HepG2 (cell line): ENCODE results near the gene MYO9A. TPM values are rescaled to one million over a fixed set of nuclear protein-coding genes. Genes with fewer than 3 reads are reported as not detected.

Experiments used
- ATAC-seq: fragments of 200-7000 bp; cut with Tn5 transposase; 3 replicates; pipeline ENCODE4 v1.9.1; 2020; ENCODE audit warnings: mild to moderate bottlenecking, moderate library complexity
- BruUV-seq: library from RNA; stranded (reverse); fragments of 400-500 nt; replicated peaks from 2 replicates; lab custom pipeline; 2021; lab: Mats Ljungman, UMichigan
- CTCF ChIA-PET: fragments of 300-600 bp; formaldehyde crosslinking; extraction: SDS; loops from one replicate; lab custom pipeline; 2021; ENCODE audit warnings: low total read pairs, inconsistent platforms, low intra/inter-chr PET ratio; lab: Yijun Ruan, JAX
- POLR2A ChIA-PET: fragments of 350-600 bp; sonication (Branson Sonifier 250); formaldehyde crosslinking; loops from one replicate; lab custom pipeline; 2020; ENCODE audit warnings: antibody characterized with exemption, inconsistent platforms; lab: Yijun Ruan, JAX
- DNase-seq: peaks from one replicate; pipeline ENCODE4 v3.0.0-alpha.2; 2015; ENCODE audit warnings: low spot score
- FAIRE-seq: peaks from 3 replicates; lab custom pipeline; 2011; peaks lifted over from hg19 to GRCh38; lab: Jason Lieb, UNC
- H2AFZ ChIP-seq: one replicate; pipeline ENCODE4 v1.6.1; 2011; ENCODE audit warnings: low read length, inconsistent platforms
- H3K27ac ChIP-seq: fragments of 300-600 bp; 3 replicates; pipeline ENCODE4 v1.8.0; 2011; ENCODE audit warnings: mixed run types, mild to moderate bottlenecking, mixed read lengths, low read length, inconsistent platforms; ENCODE audit not compliant: insufficient read depth; ENCODE audit errors: extremely low read length
- H3K27me3 ChIP-seq, 2 experiments: fragments of 200-600 bp in 1 of 2; 2 replicates in 1 of 2; 3 replicates in 1 of 2; pipeline versions ENCODE4 v1.6.0 to v1.8.0; 2011; ENCODE audit warnings: low read length in 2 of 2, mild to moderate bottlenecking in 2 of 2, moderate library complexity in 2 of 2, inconsistent platforms in 1 of 2; ENCODE audit not compliant: insufficient read depth in 2 of 2, control insufficient read depth in 1 of 2
- H3K36me3 ChIP-seq, 2 experiments: fragments of 200-600 bp in 1 of 2; replicated peaks in 1 of 2; 2 replicates in 1 of 2; 3 replicates in 1 of 2; pipeline versions ENCODE4 v1.5.1 to v1.8.0; 2011; ENCODE audit warnings: low read length in 2 of 2, inconsistent platforms in 1 of 2; ENCODE audit not compliant: insufficient read depth in 2 of 2, control insufficient read depth in 1 of 2
- H3K4me1 ChIP-seq: 2 replicates; pipeline ENCODE4 v1.5.1; 2012; ENCODE audit warnings: low read length, inconsistent platforms; ENCODE audit not compliant: insufficient read depth
- H3K4me2 ChIP-seq: 2 replicates; pipeline ENCODE4 v1.6.0; 2011; ENCODE audit warnings: low read depth, low read length, inconsistent platforms
- H3K4me3 ChIP-seq, 3 experiments: fragments of 200-600 bp in 1 of 3; sonication (generic), shearing (Covaris generic) in 1 of 3; replicated peaks in 1 of 3; 2 replicates each; pipeline ENCODE4 v1.5.1; 2011 to 2016; ENCODE audit warnings: low read length in 3 of 3, inconsistent platforms in 2 of 3, low read depth in 2 of 3, mild to moderate bottlenecking in 2 of 3, control low read depth in 1 of 3, mixed read lengths in 1 of 3; ENCODE audit not compliant: insufficient read depth in 1 of 3
- H3K79me2 ChIP-seq: one replicate; pipeline ENCODE4 v1.6.1; 2011; ENCODE audit warnings: low read length, inconsistent platforms; ENCODE audit not compliant: insufficient read depth
- H3K9ac ChIP-seq: 2 replicates; pipeline ENCODE4 v1.6.0; 2011; ENCODE audit warnings: mild to moderate bottlenecking, low read depth, low read length, inconsistent platforms; ENCODE audit not compliant: insufficient read depth
- H3K9me3 ChIP-seq: 2 replicates; pipeline ENCODE4 v1.5.1; 2012; ENCODE audit warnings: mild to moderate bottlenecking, low read length
- H4K20me1 ChIP-seq: 2 replicates; pipeline ENCODE4 v1.6.0; 2011; ENCODE audit warnings: inconsistent platforms, mild to moderate bottlenecking, low read length, moderate library complexity; ENCODE audit not compliant: insufficient read depth
- CCDC6 ChIP-seq: sonication (generic); formaldehyde crosslinking; IDR thresholded peaks from 2 replicates; pipeline ENCODE4 v1.8.1; 2022; ENCODE audit warnings: mild to moderate bottlenecking, missing genetic modification reagents, moderate library complexity
- FOXA3 ChIP-seq: IDR thresholded peaks from 2 replicates; pipeline ENCODE4 v1.6.1; 2016; ENCODE audit warnings: missing genetic modification reagents, missing compliant biosample characterization
- GTF2F1 ChIP-seq: fragments of 150-350 bp; IDR thresholded peaks from 2 replicates; pipeline ENCODE4 v1.6.1; 2014; ENCODE audit warnings: low read length
- HOXA3 ChIP-seq: sonication (generic); formaldehyde crosslinking; IDR thresholded peaks from 2 replicates; pipeline ENCODE4 v1.5.0; 2020; ENCODE audit warnings: missing genetic modification reagents
- KAT8 ChIP-seq: IDR thresholded peaks from 2 replicates; pipeline ENCODE4 v1.6.1; 2016; ENCODE audit warnings: missing genetic modification reagents, missing compliant biosample characterization
- MBNL3 ChIP-seq: fragments of 250-450 bp; sonication (Bioruptor Pico); conservative IDR thresholded peaks from 2 replicates; pipeline ENCODE4 v1.8.0; 2022; ENCODE audit warnings: mild to moderate bottlenecking, inconsistent platforms
- NKX3-1 ChIP-seq: sonication (generic); formaldehyde crosslinking; IDR thresholded peaks from 2 replicates; pipeline ENCODE4 v1.5.0; 2020; ENCODE audit warnings: missing genetic modification reagents
- NR1H2 ChIP-seq: sonication (generic); formaldehyde crosslinking; IDR thresholded peaks from 2 replicates; pipeline ENCODE4 v1.8.1; 2022; ENCODE audit warnings: low read depth, missing genetic modification reagents, borderline replicate concordance
- PREB ChIP-seq: sonication (generic); formaldehyde crosslinking; IDR thresholded peaks from 2 replicates; pipeline ENCODE4 v1.4.0; 2020; ENCODE audit warnings: missing genetic modification reagents
- RCOR2 ChIP-seq: IDR thresholded peaks from 2 replicates; pipeline ENCODE4 v1.6.1; 2016; ENCODE audit warnings: missing biosample characterization, missing genetic modification reagents
- RFXANK ChIP-seq: IDR thresholded peaks from 2 replicates; pipeline ENCODE4 v1.6.1; 2016
- THAP9 ChIP-seq: sonication (generic); formaldehyde crosslinking; IDR thresholded peaks from 2 replicates; pipeline ENCODE4; 2020; ENCODE audit warnings: missing genetic modification reagents, mild to moderate bottlenecking, borderline replicate concordance
- YEATS4 ChIP-seq: sonication (generic); formaldehyde crosslinking; IDR thresholded peaks from 2 replicates; pipeline ENCODE4 v1.4.0; 2020; ENCODE audit warnings: missing genetic modification reagents, borderline replicate concordance
- ZMYM2 ChIP-seq: sonication (generic); formaldehyde crosslinking; IDR thresholded peaks from 2 replicates; pipeline ENCODE4 v1.8.0; 2022; ENCODE audit warnings: mild to moderate bottlenecking, missing genetic modification reagents
- ZNF180 ChIP-seq: sonication (generic); formaldehyde crosslinking; IDR thresholded peaks from 2 replicates; pipeline ENCODE4 v1.4.0; 2020; ENCODE audit warnings: low read depth, missing genetic modification reagents, borderline replicate concordance
- ZNF256 ChIP-seq: sonication (generic); formaldehyde crosslinking; conservative IDR thresholded peaks from 2 replicates; pipeline ENCODE4 v1.4.0; 2020; ENCODE audit warnings: missing genetic modification reagents
- ZNF496 ChIP-seq: sonication (generic); formaldehyde crosslinking; IDR thresholded peaks from 2 replicates; pipeline ENCODE4 v1.8.1; 2023; ENCODE audit warnings: mild to moderate bottlenecking, moderate library complexity, missing genetic modification reagents; ENCODE audit not compliant: insufficient replicate concordance
- ZNF737 ChIP-seq: sonication (generic); formaldehyde crosslinking; IDR thresholded peaks from 2 replicates; pipeline ENCODE4 v1.5.0; 2020; ENCODE audit warnings: missing genetic modification reagents, mild to moderate bottlenecking, borderline replicate concordance
- ZNF775 ChIP-seq: sonication (generic); formaldehyde crosslinking; IDR thresholded peaks from 2 replicates; pipeline ENCODE4 v1.4.0; 2020; ENCODE audit warnings: missing genetic modification reagents, mild to moderate bottlenecking, moderate library complexity, borderline replicate concordance
- WGBS: methylation state at CpG from one replicate; pipeline ENCODE4 v1.1.6; 2017; ENCODE audit warnings: low lambda C conversion rate; 5-methylcytosine and 5-hydroxymethylcytosine counted together
- in situ Hi-C: cut with HindIII; loops from 2 replicates; pipeline ENCODE4 v1.10.0; 2017; ENCODE audit warnings: low pct_unique_long_range_greater_than_20kb; ENCODE audit not compliant: extremely low pct_ligation_motif_present
- intact Hi-C: fragments of 100-400 bp; cut with micrococcal nuclease; formaldehyde crosslinking; loops from one replicate; pipeline ENCODE4 v1.10.0; 2022; ENCODE audit not compliant: unreplicated experiment
- polyA plus RNA-seq, 8 experiments: library from polyadenylated mRNA; depleted of rRNA in 3 of 8; stranded (reverse) in 7 of 8; unstranded in 1 of 8; fragments of >200 nt; fragmentation: Illumina TruSeq in 4 of 8; extraction: Trizol in 4 of 8; gene quantifications; 2 replicates each; pipeline versions ENCODE4 v1.2.1 to v1.2.3, GENCODE V29; 2011 to 2016; ENCODE audit warnings: low read depth in 4 of 8, missing spikeins in 1 of 8, mixed read lengths in 1 of 8; ENCODE audit not compliant: insufficient read depth in 1 of 8
- total RNA-seq, 5 experiments: library from RNA; depleted of rRNA; stranded (reverse); fragments of >200 nt; fragmentation: Illumina TruSeq; extraction: Trizol; gene quantifications; 2 replicates each; pipeline ENCODE4 v1.2.3, GENCODE V29; 2016; ENCODE audit warnings: low read depth in 1 of 5
- TF ChIP-seq, protein P1 (sequence below): IDR thresholded peaks from 2 replicates; pipeline ENCODE4 v1.6.1; 2012; ENCODE audit warnings: inconsistent platforms

Gene MYO9A
- total and polyA plus RNA-seq, 2 of the 13 experiments (the other 11 are each of a cell fraction or from before 2014, with no cell fraction given), result 4.8 to 15.3 TPM

- TF ChIP-seq, protein P1, sequence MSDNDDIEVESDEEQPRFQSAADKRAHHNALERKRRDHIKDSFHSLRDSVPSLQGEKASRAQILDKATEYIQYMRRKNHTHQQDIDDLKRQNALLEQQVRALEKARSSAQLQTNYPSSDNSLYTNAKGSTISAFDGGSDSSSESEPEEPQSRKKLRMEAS, result no peak
- no peak for TF ChIP-seq RFXANK (CRISPR knock-in tag)
- TF ChIP-seq MBNL3 (CRISPR knock-in tag), result no peak
Observed at GRCh38 chr15:71973366-71973765, 144.6 kb downstream of the MYO9A start (continued).

GRCh38 chr15:71971905-71972304, 146.0 kb downstream of the MYO9A start:
- Histone ChIP-seq H3K9me3 (no peaks in the 10 kb centered on the region), H2AFZ (no peak overlapping the region), H3K27me3 (no peaks in the 10 kb centered on the region; a peak in 1 of 5 replicates), H3K9ac (no peak overlapping the region), H3K36me3 (no peaks in the 10 kb centered on the region; a peak in 1 of 5 replicates), H3K27ac (no peak overlapping the region), H3K4me2 (no peak overlapping the region), H3K79me2 (no peaks in the 10 kb centered on the region), H3K4me1 (no peaks in the 10 kb centered on the region), H4K20me1 (no peaks in the 10 kb centered on the region; the same call in 1 of the 2 replicates), H3K4me3 (no peak overlapping the region)
- ChIA-PET POLR2A (no interaction called here), CTCF (no interaction called here)
- DNase-seq (no peak), ATAC-seq (no peak), FAIRE-seq (no peak)
- TF ChIP-seq YEATS4 (CRISPR knock-in tag) (no peak), FOXA3 (CRISPR knock-in tag) (no peak), ZNF180 (no peak), ZNF775 (CRISPR knock-in tag) (no peak), KAT8 (CRISPR knock-in tag) (no peak), RCOR2 (CRISPR knock-in tag) (no peak), PREB (CRISPR knock-in tag) (no peak), THAP9 (CRISPR knock-in tag) (no peak), NKX3-1 (CRISPR knock-in tag) (no peak), ZNF256 (CRISPR knock-in tag) (no peak), GTF2F1 (no peak), ZMYM2 (CRISPR knock-in tag) (no peak), NR1H2 (CRISPR knock-in tag) (no peak), ZNF737 (CRISPR knock-in tag) (no peak), ZNF496 (CRISPR knock-in tag) (no peak), HOXA3 (no peak), CCDC6 (no peak)
- 97% methylated on average over 2 of the region's 2 CpGs for WGBS
- in situ Hi-C loops (no loop called here), intact Hi-C loops (no loop called here)
- BruUV-seq, result no TSS peak
